GM18870 (cell line): ENCODE measurements around the gene DPP10.
"Not testable (repeated sequence)": the region's sequence is repeated elsewhere in the genome, so short reads cannot be mapped to it uniquely, and the experiment has no call there.

Experiments
- ATAC-seq: cut with Tn5 transposase; IDR thresholded peaks from one replicate; pipeline ENCODE4 v1.9.1; 2021; ENCODE audit warnings: moderate library complexity; ENCODE audit not compliant: unreplicated experiment

Gene DPP10

GRCh38 chr2:115389024-115389423 lies 946.6 kb downstream of the DPP10 start:
- no peak for ATAC-seq

GRCh38 chr2:115389898-115390565 lies 947.6 kb downstream of the DPP10 start:
- ATAC-seq, result no peak

GRCh38 chr2:115396579-115396978 lies 954.1 kb downstream of the DPP10 start:
- no peak for ATAC-seq

- ATAC-seq, result no peak
These were observed 958.5 kb downstream of the DPP10 start for GRCh38 chr2:115400940-115401339.

GRCh38 chr2:115412501-115412900 lies 970.1 kb downstream of the DPP10 start:
- no peak for ATAC-seq

- no peak for ATAC-seq
These were observed 971.4 kb downstream of the DPP10 start for GRCh38 chr2:115413791-115414190.

GRCh38 chr2:115414466-115414865 lies 972.0 kb downstream of the DPP10 start:
- ATAC-seq, result no peak

- no peak for ATAC-seq
These were observed 979.7 kb downstream of the DPP10 start for GRCh38 chr2:115422004-115422634.

GRCh38 chr2:115427436-115427835 lies 985.0 kb downstream of the DPP10 start:
- ATAC-seq, result no peak

- not testable (repeated sequence) for ATAC-seq
These were observed 998.3 kb downstream of the DPP10 start for GRCh38 chr2:115440746-115441145.

- ATAC-seq, result no peak
These were observed 1001.2 kb downstream of the DPP10 start for GRCh38 chr2:115443539-115444185.

GRCh38 chr2:115460008-115460407 lies 1017.6 kb downstream of the DPP10 start:
- no peak for ATAC-seq

- no peak for ATAC-seq
These were observed 1038.3 kb downstream of the DPP10 start for GRCh38 chr2:115480741-115481140.

- no peak for ATAC-seq
These were observed 1039.4 kb downstream of the DPP10 start for GRCh38 chr2:115481842-115482241.

GRCh38 chr2:115483666-115484065 lies 1041.2 kb downstream of the DPP10 start:
- ATAC-seq, result no peak

GRCh38 chr2:115484486-115484885 lies 1042.0 kb downstream of the DPP10 start:
- no peak for ATAC-seq

- ATAC-seq, result no peak
These were observed 1042.5 kb downstream of the DPP10 start for GRCh38 chr2:115484983-115485382.

GRCh38 chr2:115491186-115491793 lies 1048.8 kb downstream of the DPP10 start:
- no peak for ATAC-seq

- no peak for ATAC-seq
These were observed 1062.9 kb downstream of the DPP10 start for GRCh38 chr2:115505331-115505730.

- ATAC-seq, result no peak
These were observed 1078.3 kb downstream of the DPP10 start for GRCh38 chr2:115520727-115521126.

GRCh38 chr2:115524452-115524851 lies 1082.0 kb downstream of the DPP10 start:
- no peak for ATAC-seq

- no peak for ATAC-seq
These were observed 1087.2 kb downstream of the DPP10 start for GRCh38 chr2:115529627-115530026.
